SU-DHL-6 (cell line): Measurements from ENCODE around the gene HES7.
A peak's percentile ranks its signal among the peaks of the same experiment; 100 is the strongest.
"Not testable (repeated sequence)": the region's sequence is repeated elsewhere in the genome, so short reads cannot be mapped to it uniquely, and the experiment has no call there.

Source experiments
- H2AFZ ChIP-seq: fragments of 200-600 bp; sonication (generic); 2 replicates; pipeline ENCODE4 v1.6.1; 2014; ENCODE audit warnings: low read depth, mild to moderate bottlenecking, moderate library complexity, mixed read lengths, antibody characterized with exemption, low read length; ENCODE audit not compliant: severe bottlenecking
- H3F3A ChIP-seq: fragments of 200-600 bp; shearing (Covaris generic); 2 replicates; pipeline ENCODE4 v1.6.0; 2016; ENCODE audit warnings: antibody characterized with exemption, mild to moderate bottlenecking; ENCODE audit not compliant: insufficient read depth
- H3K27ac ChIP-seq: fragments of 200-600 bp; sonication (generic); 2 replicates; pipeline ENCODE4 v1.5.1; 2016; ENCODE audit warnings: low read depth, mild to moderate bottlenecking, low read length, moderate library complexity, mixed read lengths
- H3K27me3 ChIP-seq: fragments of 200-600 bp; sonication (generic), shearing (Covaris generic); 2 replicates; pipeline ENCODE4 v1.6.0; 2014; ENCODE audit warnings: mild to moderate bottlenecking, low read length
- H3K36me3 ChIP-seq: fragments of 200-600 bp; sonication (generic); 2 replicates; pipeline ENCODE4 v1.6.1; 2014; ENCODE audit warnings: mild to moderate bottlenecking, low read length, mixed read lengths
- H3K4me2 ChIP-seq: fragments of 300-600, 200-600 bp; shearing (Covaris generic), sonication (generic); 2 replicates; pipeline ENCODE4 v1.6.0; 2014; ENCODE audit warnings: low read length, low read depth, mild to moderate bottlenecking; ENCODE audit not compliant: poor library complexity, severe bottlenecking
- H3K4me3 ChIP-seq: fragments of 200-600 bp; sonication (generic); 2 replicates; pipeline ENCODE4 v1.5.1; 2014; ENCODE audit warnings: antibody characterized with exemption, low read length, mild to moderate bottlenecking, mixed read lengths; ENCODE audit not compliant: insufficient read depth, poor library complexity, severe bottlenecking
- H3K79me2 ChIP-seq: fragments of 200-600 bp; sonication (generic); 2 replicates; pipeline ENCODE4 v1.6.1; 2014; ENCODE audit warnings: mild to moderate bottlenecking, low read length, moderate library complexity; ENCODE audit not compliant: insufficient read depth
- H3K9ac ChIP-seq: fragments of 200-600 bp; sonication (generic); 2 replicates; pipeline ENCODE4 v1.7.0; 2014; ENCODE audit warnings: mild to moderate bottlenecking, low read length
- H3K9me2 ChIP-seq: fragments of 200-600 bp; sonication (generic); replicated peaks from 2 replicates; pipeline ENCODE4 v1.6.1; 2014; ENCODE audit warnings: low read length; ENCODE audit not compliant: insufficient read depth
- H3K9me3 ChIP-seq: fragments of 200-600 bp; sonication (generic); 2 replicates; pipeline ENCODE4 v1.6.1; 2014; ENCODE audit warnings: low read length, mixed read lengths; ENCODE audit not compliant: insufficient read depth
- H4K20me1 ChIP-seq: fragments of 200-600 bp; sonication (generic); 2 replicates; pipeline ENCODE4 v1.6.1; 2014; ENCODE audit warnings: low read depth, mild to moderate bottlenecking, antibody characterized with exemption, low read length, moderate library complexity, mixed read lengths
- CTCF ChIP-seq: fragments of 200-600 bp; sonication (generic); IDR thresholded peaks from one replicate; pipeline ENCODE4 v1.5.1; 2017; ENCODE audit warnings: antibody characterized with exemption, mild to moderate bottlenecking, low read length, moderate library complexity; ENCODE audit not compliant: insufficient read depth, poor library complexity, severe bottlenecking
- EZH2phosphoT487 ChIP-seq: fragments of 200-600 bp; sonication (generic), shearing (Covaris generic); conservative IDR thresholded peaks from 2 replicates; pipeline ENCODE4 v1.6.1; 2018; ENCODE audit warnings: mild to moderate bottlenecking, antibody characterized with exemption, low read length, moderate library complexity, mixed read lengths

HES7 gene

GRCh38 chr17:8079291-8080207 lies 44.4 kb downstream of the HES7 start:
- Histone ChIP-seq H3K79me2 (no peaks in the 10 kb centered on the region), H3K9me2 (no peaks in the 10 kb centered on the region), H3F3A (no peaks in the 10 kb centered on the region), H2AFZ (peak overlapping the region; percentile 94), H4K20me1 (no peaks in the 10 kb centered on the region), H3K27ac (peak overlapping the region; percentile 42), H3K4me2 (peak overlapping the region; percentile 61), H3K9me3 (no peaks in the 10 kb centered on the region), H3K4me3 (peak overlapping the region; percentile 51), H3K36me3 (no peaks in the 10 kb centered on the region), H3K9ac (peak overlapping the region; percentile 65), H3K27me3 (no peaks in the 10 kb centered on the region)
- TF ChIP-seq CTCF (peak; percentile 63), EZH2phosphoT487 (no peak)

GRCh38 chr17:8077939-8078338 lies 46.0 kb downstream of the HES7 start:
- not testable (repeated sequence) for H3K27me3 ChIP-seq, H3K36me3 ChIP-seq, H3K4me2 ChIP-seq, H3K9me3 ChIP-seq, H3F3A ChIP-seq, H2AFZ ChIP-seq, H3K9me2 ChIP-seq, H3K27ac ChIP-seq, H4K20me1 ChIP-seq, H3K79me2 ChIP-seq, H3K9ac ChIP-seq, H3K4me3 ChIP-seq

- H3K27me3 ChIP-seq, result no peaks in the 10 kb centered on the region
Measured at GRCh38 chr17:8076502-8077266, 47.2 kb downstream of the HES7 start.

More at GRCh38 chr17:8076502-8077266, 47.2 kb downstream of the HES7 start:
- Histone ChIP-seq H3K9me3 (no peaks in the 10 kb centered on the region), H3K4me3 (no peak overlapping the region), H3K9ac (no peak overlapping the region), H3K9me2 (no peaks in the 10 kb centered on the region), H4K20me1 (no peaks in the 10 kb centered on the region), H3K36me3 (no peaks in the 10 kb centered on the region), H2AFZ (no peak overlapping the region), H3K27ac (no peak overlapping the region), H3K79me2 (no peaks in the 10 kb centered on the region), H3F3A (no peaks in the 10 kb centered on the region), H3K4me2 (no peak overlapping the region)
- no peak for TF ChIP-seq CTCF
- no peak for TF ChIP-seq EZH2phosphoT487
